GM19025 (cell line): Measurements from ENCODE around the gene TWF2.
A peak's percentile ranks its signal among the peaks of the same experiment; 100 is the strongest.

ENCODE experiments used
- ATAC-seq: cut with Tn5 transposase; IDR thresholded peaks from one replicate; pipeline ENCODE4 v1.9.1; 2021; ENCODE audit warnings: mild to moderate bottlenecking, low read depth, moderate library complexity; ENCODE audit not compliant: unreplicated experiment

The TWF2 gene

GRCh38 chr3:52226229-52226817, 12.6 kb downstream of the TWF2 start:
- ATAC-seq: peak; percentile 8

GRCh38 chr3:52225452-52226228, 13.3 kb downstream of the TWF2 start, which contains the start of gene TLR9:
TLR9 (minus strand) TSS chr3:52225645; CDS start chr3:52225529, 116 bp downstream.
- ATAC-seq: peak; percentile 77

GRCh38 chr3:52223449-52224408, 15.2 kb downstream of the TWF2 start:
- no peak for ATAC-seq

GRCh38 chr3:52222319-52223221, 16.4 kb downstream of the TWF2 start:
- ATAC-seq: no peak

GRCh38 chr3:52221563-52222318, 17.2 kb downstream of the TWF2 start:
- ATAC-seq: no peak

GRCh38 chr3:52221141-52221562, 17.8 kb downstream of the TWF2 start:
- no peak for ATAC-seq

GRCh38 chr3:52220380-52221026, 18.5 kb downstream of the TWF2 start:
- no peak for ATAC-seq

GRCh38 chr3:52218937-52219650, 19.9 kb downstream of the TWF2 start:
- no peak for ATAC-seq

GRCh38 chr3:52218454-52218853, 20.5 kb downstream of the TWF2 start:
- no peak for ATAC-seq

- no peak for ATAC-seq
Observed at GRCh38 chr3:52218026-52218425, 20.9 kb downstream of the TWF2 start.

- no peak for ATAC-seq
Observed at GRCh38 chr3:52217409-52217805, 21.6 kb downstream of the TWF2 start.

- no peak for ATAC-seq
Observed at GRCh38 chr3:52216585-52217408, 22.2 kb downstream of the TWF2 start.

GRCh38 chr3:52215351-52215750, 23.6 kb downstream of the TWF2 start:
- ATAC-seq: no peak

GRCh38 chr3:52213901-52214300, 25.1 kb downstream of the TWF2 start:
- ATAC-seq: no peak

- no peak for ATAC-seq
Observed at GRCh38 chr3:52213005-52213404, 26.0 kb downstream of the TWF2 start.

GRCh38 chr3:52211268-52211891, 27.6 kb downstream of the TWF2 start:
- no peak for ATAC-seq

- ATAC-seq: no peak
Observed at GRCh38 chr3:52210550-52211046, 28.4 kb downstream of the TWF2 start.
